ENCODE data around the gene NOL12. TPM values are rescaled to one million over a fixed set of nuclear protein-coding genes. Genes with fewer than 3 reads are reported as not detected.

The NOL12 gene
- total RNA-seq, 3 donors from 2014 or later (not counting 1 experiment from before 2014, with no cell fraction given), result 28.0 to 45.1 (median 39.0) TPM

DNA sequence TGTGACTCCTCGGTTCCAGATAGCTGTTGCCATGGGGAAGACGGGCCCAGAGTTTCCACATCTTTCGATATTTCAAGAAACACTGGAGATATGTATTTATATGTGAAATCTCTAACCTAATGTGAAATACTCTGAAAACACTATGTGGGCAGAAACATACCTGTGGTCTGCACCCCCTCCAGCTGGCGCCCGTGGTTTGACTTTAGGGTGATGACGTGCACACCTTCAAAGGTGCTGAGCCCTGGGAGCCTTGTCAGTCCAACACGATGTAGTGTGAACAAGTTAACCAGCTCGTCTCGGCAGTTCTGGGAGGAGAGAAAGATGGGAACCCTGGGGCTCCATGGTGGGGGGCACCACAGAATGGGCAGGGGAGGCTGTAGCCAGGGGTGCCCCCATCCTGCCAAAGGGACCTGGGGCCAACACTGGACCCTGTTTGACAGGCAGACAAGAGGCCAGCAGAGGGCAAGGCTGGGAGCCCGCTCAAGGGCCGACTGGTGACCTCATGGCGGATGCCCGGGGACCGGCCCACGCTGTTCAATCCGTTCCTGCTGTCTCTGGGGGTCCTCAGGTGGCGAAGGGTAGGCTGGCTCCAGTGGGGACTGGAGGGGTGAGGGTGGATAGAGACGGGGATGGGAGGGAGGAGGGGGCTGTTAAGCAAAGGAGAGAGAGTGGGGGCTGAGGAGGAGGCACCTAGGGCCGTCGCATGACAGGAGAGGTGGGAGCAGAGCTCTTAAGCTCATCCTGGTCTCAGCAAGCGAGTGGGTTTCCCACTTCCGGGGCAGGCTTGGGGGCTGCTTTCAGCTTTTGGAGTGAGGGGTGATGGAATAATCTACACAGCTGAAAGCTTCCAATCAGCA, 54.5 kb downstream of the NOL12 start:
- H3K9me3 ChIP-seq (ENCODE audit: control insufficient read depth, insufficient read depth, low read length), result no peaks in the 10 kb centered on the region
- Mint-ChIP-seq H3K36me3 (no peaks in the 10 kb centered on the region), H3K4me3 (no peak overlapping the region), H3K27me3 (ENCODE audit: low read depth in 2 of 2) (peaks cover 0 to 8% of the 10 kb centered on the region in 2 donors), H3K27ac (no peak overlapping the region), H3K4me1 (peaks cover 7% of the 10 kb centered on the region in 2 donors), H3K9me3 (no peaks in the 10 kb centered on the region)
- DNase-seq (peak in 1 of 2 donors; percentile 55), ATAC-seq (no peak)
- WGBS (ENCODE audit: insufficient coverage), result 76% methylated on average over 21 of the region's 22 CpGs
- intact Hi-C loops (cut with micrococcal nuclease), result no loop called here
- peaks cover 32% of the 10 kb centered on the region for H3K4me1 ChIP-seq (ENCODE audit: control insufficient read depth, insufficient read depth, low read length)
- no peak for TF ChIP-seq CTCF (IDR thresholded peaks at IDR 0.05)
- no peak overlapping the region for H3K4me3 ChIP-seq (ENCODE audit: low read length)
- no peaks in the 10 kb centered on the region for H3K27me3 ChIP-seq (ENCODE audit: control insufficient read depth, insufficient read depth, low read length)
- H3K36me3 ChIP-seq (ENCODE audit: control insufficient read depth, insufficient read depth, low read length), result no peaks in the 10 kb centered on the region
- no peak overlapping the region for H3K27ac ChIP-seq (ENCODE audit: low read length)

- H3K4me1 ChIP-seq (ENCODE audit: control insufficient read depth, insufficient read depth, low read length), result peaks cover 32% of the 10 kb centered on the region
These were observed 55.2 kb downstream of the NOL12 start for GRCh38 chr22:37741312-37741795.

GRCh38 chr22:37742376-37743171, 56.4 kb downstream of the NOL12 start:
- H3K4me1 Mint-ChIP-seq, result peaks cover 7 to 14% of the 10 kb centered on the region in 2 donors
- H3K4me1 ChIP-seq (ENCODE audit: control insufficient read depth, insufficient read depth, low read length), result peaks cover 41% of the 10 kb centered on the region
- no peaks in the 10 kb centered on the region for H3K9me3 ChIP-seq (ENCODE audit: control insufficient read depth, insufficient read depth, low read length)
- H3K36me3 Mint-ChIP-seq, result no peaks in the 10 kb centered on the region
- 83% methylated on average over 16 of the region's 16 CpGs for WGBS (ENCODE audit: insufficient coverage)
- DNase-seq (no peak), ATAC-seq (no peak)
- no peak overlapping the region for H3K4me3 ChIP-seq (ENCODE audit: low read length)
- no peak overlapping the region for H3K27ac Mint-ChIP-seq
- no peaks in the 10 kb centered on the region for H3K27me3 ChIP-seq (ENCODE audit: control insufficient read depth, insufficient read depth, low read length)
- no peak for TF ChIP-seq CTCF (IDR thresholded peaks at IDR 0.05)
- no peak overlapping the region for H3K27ac ChIP-seq (ENCODE audit: low read length)
- H3K27me3 Mint-ChIP-seq (ENCODE audit: low read depth in 2 of 2), result peaks cover 0 to 8% of the 10 kb centered on the region in 2 donors
- no peaks in the 10 kb centered on the region for H3K9me3 Mint-ChIP-seq
- H3K4me3 Mint-ChIP-seq, result no peak overlapping the region
- H3K36me3 ChIP-seq (ENCODE audit: control insufficient read depth, insufficient read depth, low read length), result no peaks in the 10 kb centered on the region
- intact Hi-C loops (cut with micrococcal nuclease), result no loop called here

More at GRCh38 chr22:37741312-37741795, 55.2 kb downstream of the NOL12 start:
- Mint-ChIP-seq H3K9me3 (no peaks in the 10 kb centered on the region), H3K4me3 (no peak overlapping the region), H3K27me3 (ENCODE audit: low read depth in 2 of 2) (peaks cover 0 to 8% of the 10 kb centered on the region in 2 donors), H3K4me1 (peaks cover 7 to 8% of the 10 kb centered on the region in 2 donors), H3K27ac (no peak overlapping the region), H3K36me3 (no peaks in the 10 kb centered on the region)
- ATAC-seq, result no peak
- H3K36me3 ChIP-seq (ENCODE audit: control insufficient read depth, insufficient read depth, low read length), result no peaks in the 10 kb centered on the region
- no peak overlapping the region for H3K4me3 ChIP-seq (ENCODE audit: low read length)
- H3K27me3 ChIP-seq (ENCODE audit: control insufficient read depth, insufficient read depth, low read length), result no peaks in the 10 kb centered on the region
- 84% methylated on average over 9 of the region's 9 CpGs for WGBS (ENCODE audit: insufficient coverage)
- no peak overlapping the region for H3K27ac ChIP-seq (ENCODE audit: low read length)
- intact Hi-C loops (cut with micrococcal nuclease), result no loop called here
- no peaks in the 10 kb centered on the region for H3K9me3 ChIP-seq (ENCODE audit: control insufficient read depth, insufficient read depth, low read length)
- TF ChIP-seq CTCF (IDR thresholded peaks at IDR 0.05), result no peak
- DNase-seq, result no peak

Other genes with a start within 250 kb of the NOL12 start
- 100 to 1,000 TPM in 2 of 3 donors, 10 to 100 TPM in 1; 75.3 to 111 (median 110) TPM for gene MFNG, start 200.0 kb upstream of the NOL12 start, total RNA-seq
- gene CARD10, start 166.9 kb upstream of the NOL12 start, total RNA-seq, result under 1 TPM; 0.09 to 0.16 (median 0.10) TPM
- gene CDC42EP1, start 125.9 kb upstream of the NOL12 start, total RNA-seq, result under 1 TPM in 2 of 3 donors, not detected in 1; 0.27 to 0.78 TPM
- 1 to 10 TPM; 1.4 to 3.4 (median 2.6) TPM for gene LGALS2, start 106.3 kb upstream of the NOL12 start, total RNA-seq
- 10 to 100 TPM; 69.3 to 87.8 (median 80.2) TPM for gene GGA1, start 77.5 kb upstream of the NOL12 start, total RNA-seq
- 100 to 1,000 TPM; 163 to 189 (median 163) TPM for gene SH3BP1, start 46.7 kb upstream of the NOL12 start, total RNA-seq
- gene PDXP, start 27.6 kb upstream of the NOL12 start, total RNA-seq, result 10 to 100 TPM in 2 of 3 donors, 1 to 10 TPM in 1; 8.3 to 14.2 (median 13.4) TPM
- gene LGALS1, start 10.7 kb upstream of the NOL12 start, total RNA-seq, result 100 to 1,000 TPM; 195 to 218 (median 214) TPM
- gene TRIOBP, start 10.7 kb downstream of the NOL12 start, total RNA-seq, result 10 to 100 TPM; 25.1 to 38.5 (median 25.8) TPM
- 1 to 10 TPM in 1 of 3 donors, under 1 TPM in 2; 0.25 to 1.2 (median 0.28) TPM for gene GCAT, start 121.6 kb downstream of the NOL12 start, total RNA-seq
- under 1 TPM in 2 of 3 donors, not detected in 1; 0.24 to 0.32 TPM for gene GALR3, start 137.0 kb downstream of the NOL12 start, total RNA-seq
- gene ANKRD54, start 158.0 kb downstream of the NOL12 start, total RNA-seq, result 10 to 100 TPM; 23.0 to 28.7 (median 26.4) TPM
- gene EIF3L, start 163.1 kb downstream of the NOL12 start, total RNA-seq, result 100 to 1,000 TPM; 276 to 295 (median 291) TPM
- gene MICALL1, start 220.0 kb downstream of the NOL12 start, total RNA-seq, result 10 to 100 TPM; 24.6 to 34.3 (median 32.4) TPM